Skeletal muscle cell (primary cell): Measurements from ENCODE around the gene ATP4A.

Experiments used
- DNase-seq: peaks from one replicate; pipeline ENCODE4 v3.0.0-alpha.2; 2010; ENCODE audit warnings: low read depth
- H3K4me3 ChIP-seq: 2 replicates; pipeline ENCODE4 v1.5.1; 2011; ENCODE audit warnings: low read depth, mild to moderate bottlenecking, control low read depth, low read length, moderate library complexity

ATP4A gene

GRCh38 chr19:35552534-35553384 is 10.7 kb downstream of the ATP4A start:
- no peak for DNase-seq
- no peak overlapping the region for H3K4me3 ChIP-seq

DNA sequence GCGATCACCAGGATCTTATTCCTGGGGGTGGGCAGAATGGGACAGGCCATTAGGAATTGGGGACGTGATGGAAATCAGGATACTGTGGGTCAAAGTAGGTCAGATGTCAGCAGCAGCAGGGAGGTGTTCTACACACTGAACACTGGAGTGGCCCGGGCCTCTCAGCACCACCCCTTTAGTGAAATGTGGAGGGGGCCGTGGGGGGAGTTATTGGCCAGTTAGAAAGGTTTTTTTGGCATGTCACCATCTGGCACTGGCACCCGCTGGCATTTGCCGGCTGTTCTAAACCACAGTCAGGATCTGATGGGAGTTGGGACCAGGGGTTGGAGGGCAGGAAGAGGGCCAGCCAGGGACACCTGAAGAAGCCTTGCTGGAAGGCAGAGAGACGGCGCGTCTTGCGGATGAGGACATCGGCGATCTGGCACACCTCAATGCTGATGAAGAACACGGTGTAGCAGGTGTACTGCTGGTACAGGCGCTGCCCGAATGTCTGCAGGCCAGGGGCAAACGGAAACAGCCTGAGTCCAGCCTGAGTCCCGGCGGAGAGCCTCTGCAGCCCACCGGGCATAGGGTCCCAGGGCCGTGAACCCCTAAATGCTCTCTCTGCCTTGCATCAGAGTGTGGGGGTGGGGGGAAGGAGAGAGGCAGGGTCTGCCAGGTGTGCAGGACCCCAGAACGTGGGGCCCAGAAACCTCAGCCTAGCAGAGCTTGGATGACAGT is 12.2 kb downstream of the ATP4A start:
- DNase-seq = no peak
- no peak overlapping the region for H3K4me3 ChIP-seq

DNA sequence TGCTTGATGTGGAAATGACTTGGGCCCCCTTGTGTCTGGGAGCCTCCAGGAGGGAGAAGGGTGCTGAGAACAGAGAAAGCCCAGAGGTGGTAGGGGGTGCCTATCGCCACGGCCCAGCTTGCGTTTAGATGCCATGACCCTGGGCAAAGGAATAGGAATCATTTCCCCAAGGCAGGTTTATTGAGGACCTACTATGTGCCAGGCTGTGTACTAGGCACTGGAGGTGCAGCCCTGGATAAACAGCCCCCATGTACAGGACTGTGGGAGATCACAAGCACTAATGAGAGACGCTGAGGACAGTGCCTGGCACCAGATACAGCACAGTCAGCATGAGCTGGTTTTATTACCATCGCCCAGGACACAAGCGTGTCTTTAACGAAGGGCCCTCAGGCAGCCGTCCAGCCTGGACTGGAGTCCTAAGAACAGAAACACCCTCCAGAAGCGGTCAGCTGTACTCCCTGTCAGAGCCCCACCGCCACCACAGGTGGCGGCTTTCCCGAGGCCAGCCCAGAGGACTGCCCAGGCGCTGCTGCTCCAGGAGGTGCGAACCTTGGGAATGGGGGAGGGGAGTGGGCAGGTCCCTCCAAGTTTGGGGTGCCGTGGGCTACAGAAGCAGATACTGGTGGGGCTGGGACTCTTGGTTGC is 13.5 kb downstream of the ATP4A start:
- no peak for DNase-seq
- no peak overlapping the region for H3K4me3 ChIP-seq

GRCh38 chr19:35549174-35549788 is 14.2 kb downstream of the ATP4A start:
- H3K4me3 ChIP-seq = no peak overlapping the region
- no peak for DNase-seq

DNA sequence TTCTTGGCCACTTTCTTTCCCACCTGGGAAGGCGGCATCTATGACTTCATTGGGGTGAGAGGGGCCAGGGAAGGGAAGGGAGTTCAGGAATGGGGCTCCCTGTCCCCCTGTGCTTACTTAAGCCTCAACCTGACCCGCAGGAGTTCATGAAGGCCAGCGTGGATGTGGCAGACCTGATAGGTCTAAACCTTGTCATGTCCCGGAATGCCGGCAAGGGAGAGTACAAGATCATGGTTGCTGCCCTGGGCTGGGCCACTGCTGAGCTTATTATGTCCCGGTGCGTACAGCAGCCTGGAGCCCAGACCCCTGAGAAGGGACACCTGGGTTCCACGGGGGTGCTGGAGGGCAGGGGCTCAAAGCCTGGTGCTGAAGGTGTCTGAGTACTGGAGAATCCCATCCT is 16.9 kb downstream of the ATP4A start:
- peak overlapping the region; percentile 90 for H3K4me3 ChIP-seq
- DNase-seq = no peak

GRCh38 chr19:35545855-35546381 is 17.5 kb downstream of the ATP4A start:
- no peak for DNase-seq
- peak overlapping the region; percentile 90 for H3K4me3 ChIP-seq

- peak within 1 kb of the TSS; percentile 90 for H3K4me3 ChIP-seq
- peak; percentile 45 for DNase-seq
Measured at GRCh38 chr19:35545001-35545854, 18.2 kb downstream of the ATP4A start, which contains the start of gene TMEM147. Gene TMEM147, plus strand, starts transcription at chr19:35545626. Its CDS starts 114 bp downstream, at chr19:35545740.

GRCh38 chr19:35544110-35544802 is 19.2 kb downstream of the ATP4A start:
- H3K4me3 ChIP-seq = peak overlapping the region; percentile 90

GRCh38 chr19:35543280-35544109 is 20.0 kb downstream of the ATP4A start:
- DNase-seq = no peak
- no peak overlapping the region for H3K4me3 ChIP-seq

More at GRCh38 chr19:35544110-35544802, 19.2 kb downstream of the ATP4A start:
- DNase-seq = no peak

DNA sequence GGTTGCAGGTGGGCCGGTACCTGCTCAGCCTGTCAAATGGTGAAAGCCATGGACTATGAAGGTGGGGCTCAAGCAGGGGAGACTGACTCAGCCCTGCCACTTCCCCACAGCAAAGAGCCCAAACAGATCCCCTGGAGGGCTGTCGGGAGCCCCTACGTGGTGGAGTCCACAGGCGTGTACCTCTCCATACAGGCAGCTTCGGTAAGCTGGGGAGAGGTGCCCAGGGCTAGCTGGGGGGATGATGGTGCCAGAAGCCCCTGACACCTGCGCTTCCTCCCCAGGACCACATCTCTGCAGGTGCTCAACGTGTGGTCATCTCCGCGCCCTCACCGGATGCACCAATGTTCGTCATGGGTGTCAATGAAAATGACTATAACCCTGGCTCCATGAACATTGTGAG is 21.2 kb downstream of the ATP4A start:
- DNase-seq = no peak
- H3K4me3 ChIP-seq = no peak overlapping the region

DNA sequence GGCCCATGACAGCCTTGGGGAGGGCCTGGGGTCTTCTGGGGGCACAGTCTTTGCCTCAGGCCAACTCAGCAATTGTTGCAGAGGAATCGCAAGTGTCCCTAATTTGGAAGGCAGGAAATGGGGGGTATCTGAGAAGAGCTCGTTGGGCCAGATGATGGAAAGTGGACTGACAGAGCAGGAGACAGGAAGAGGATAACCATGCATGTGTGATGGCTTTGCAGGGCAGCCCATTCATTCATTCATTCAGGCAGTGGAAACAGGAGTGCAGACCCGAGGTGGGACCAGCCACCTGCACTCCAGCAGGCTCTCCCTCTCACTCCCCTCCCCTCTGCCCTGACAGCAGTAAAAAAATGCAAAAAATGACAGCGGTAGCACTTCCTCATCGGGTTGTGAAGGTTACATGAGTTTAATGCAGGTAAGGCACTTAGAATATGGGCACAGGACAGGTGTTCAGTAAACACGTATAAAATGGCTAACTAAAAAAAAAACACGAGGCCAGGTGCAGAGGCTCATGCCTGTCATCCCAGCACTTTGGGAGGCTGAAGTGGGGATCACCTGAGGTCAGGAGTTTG is 23.0 kb downstream of the ATP4A start:
- DNase-seq = no peak
- H3K4me3 ChIP-seq = no peak overlapping the region

DNA sequence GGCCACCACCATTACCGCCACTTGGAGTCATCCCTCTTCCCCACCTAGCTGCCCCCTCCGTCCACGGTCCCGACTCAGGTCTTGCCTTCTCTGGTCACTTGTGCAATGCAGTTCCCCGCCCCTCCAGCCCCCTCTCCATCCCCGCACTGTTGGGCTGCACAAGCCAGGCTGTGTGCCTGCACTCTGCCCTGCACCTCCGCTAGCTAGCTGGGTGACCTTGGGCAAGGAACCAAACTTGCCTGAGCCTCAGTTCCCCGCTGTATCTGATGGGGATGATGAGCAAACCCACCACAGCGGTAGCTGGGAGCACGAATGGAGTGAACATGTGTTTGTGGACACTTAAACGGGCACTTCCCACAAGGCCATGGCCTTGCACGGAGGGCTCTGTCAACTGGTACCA is 23.6 kb downstream of the ATP4A start:
- DNase-seq = no peak
- H3K4me3 ChIP-seq = no peak overlapping the region

GRCh38 chr19:35539314-35539713 is 24.1 kb downstream of the ATP4A start:
- H3K4me3 ChIP-seq = no peak overlapping the region
- DNase-seq = no peak

GRCh38 chr19:35534803-35535480 is 28.5 kb downstream of the ATP4A start:
- no peak for DNase-seq
- no peak overlapping the region for H3K4me3 ChIP-seq

DNA sequence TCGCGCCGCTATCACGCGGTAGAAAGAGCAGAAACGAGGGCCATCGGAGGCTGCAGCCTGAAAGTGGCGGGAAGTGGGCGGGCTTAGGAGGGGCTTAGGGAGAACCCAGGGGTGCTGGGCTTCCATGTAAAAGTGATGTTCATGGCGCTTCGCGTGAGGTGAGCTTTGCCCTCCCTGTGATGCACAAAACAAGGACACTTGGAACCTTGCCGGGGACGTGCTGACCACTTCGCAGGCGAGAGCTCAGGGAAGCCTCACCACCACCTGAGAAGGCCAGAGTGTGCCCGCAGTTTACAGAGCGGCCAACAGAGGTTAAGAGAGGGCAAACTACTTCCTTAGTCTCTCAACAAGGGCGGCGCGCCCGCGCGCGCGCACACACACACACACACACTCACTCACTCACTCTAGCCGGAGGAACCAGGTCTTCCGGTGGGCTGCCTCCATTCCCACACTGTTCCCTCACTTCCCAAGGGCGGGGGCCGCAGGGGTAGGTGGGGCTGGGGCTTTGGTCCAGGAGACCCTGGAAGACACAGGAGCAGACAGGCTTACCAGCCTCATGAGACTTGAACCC is 29.6 kb downstream of the ATP4A start:
- no peak for DNase-seq
- peak overlapping the region; percentile 12 for H3K4me3 ChIP-seq

DNA sequence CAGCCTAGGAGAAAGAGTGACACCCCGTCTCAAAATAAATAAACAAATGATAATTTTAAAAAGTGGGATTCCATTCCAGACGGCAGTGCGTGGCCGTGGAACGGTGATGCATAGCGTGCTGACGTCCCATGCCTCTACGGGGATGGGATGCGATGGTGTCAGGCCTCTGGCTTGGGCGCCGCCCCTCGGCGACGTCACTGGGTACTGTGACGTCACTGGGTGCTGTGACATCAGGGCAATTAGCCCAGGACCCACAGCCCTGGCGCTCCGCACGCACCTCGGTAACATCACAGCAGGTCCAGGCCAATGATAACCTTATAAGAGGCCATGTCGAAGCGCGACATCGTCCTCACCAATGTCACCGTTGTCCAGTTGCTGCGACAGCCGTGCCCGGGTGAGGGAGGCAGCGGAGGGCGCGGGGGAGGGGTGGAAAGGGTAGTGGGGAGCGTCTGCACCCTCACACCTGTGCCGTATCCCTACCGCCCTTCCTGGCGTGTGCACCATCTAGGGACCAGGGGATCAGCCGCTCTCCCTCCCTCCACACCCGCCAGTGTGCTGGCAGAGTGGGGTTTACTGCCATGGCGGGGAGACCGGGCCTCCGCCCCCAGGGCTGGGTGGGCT is 30.1 kb downstream of the ATP4A start, which contains the start of gene GAPDHS:
Gene GAPDHS (plus strand): TSS at position 256 of the 621 bp plus-strand sequence. CDS start 72 bp downstream, at position 328.
- DNase-seq = no peak
- peak within 1 kb of the TSS; percentile 12 for H3K4me3 ChIP-seq
